ENCODE results near the gene PUS1. TPM values are rescaled to one million over a fixed set of nuclear protein-coding genes. Genes with fewer than 3 reads are reported as not detected.

The PUS1 gene
- total RNA-seq, 1 experiment from 2014 or later = 103 TPM

DNA sequence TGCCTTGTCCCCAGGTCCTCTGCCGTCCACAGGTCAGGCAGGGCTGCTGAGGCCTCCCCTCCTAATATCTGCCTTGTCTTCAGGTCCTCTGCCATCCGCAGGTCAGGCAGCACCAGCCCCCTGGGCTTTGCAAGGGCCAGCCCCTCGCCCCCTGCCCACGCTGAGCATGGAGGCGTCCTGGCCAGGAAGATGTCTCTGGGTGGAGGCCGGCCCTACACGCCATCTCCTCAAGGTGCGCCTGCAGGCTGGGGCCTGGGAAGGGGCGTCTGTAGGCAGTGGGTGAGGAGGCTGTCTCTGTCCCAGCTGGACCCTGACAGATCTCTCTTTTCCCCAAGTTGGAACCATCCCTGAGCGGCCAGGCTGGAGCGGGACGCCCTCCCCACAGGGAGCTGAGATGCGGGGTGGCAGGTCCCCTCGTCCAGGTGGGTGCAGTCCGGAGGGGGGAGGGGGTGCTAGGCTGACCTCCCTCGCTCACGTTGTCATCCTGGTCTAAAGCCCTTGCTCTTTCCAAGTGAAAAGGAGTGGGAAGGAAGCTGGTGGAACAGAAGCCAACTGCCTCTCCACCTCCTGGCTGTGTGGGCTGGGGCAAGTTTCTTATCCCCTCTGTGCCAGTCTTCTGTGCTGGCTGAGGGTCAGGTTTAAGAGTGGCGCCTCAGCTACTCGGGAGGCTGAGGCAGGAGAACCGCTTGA, 13.9 kb upstream of the PUS1 start:
- peaks cover 12% of the 10 kb centered on the region for H3K4me1 ChIP-seq (ENCODE audit: insufficient read depth, low read length, poor library complexity, severe bottlenecking)
- peaks cover 54% of the 10 kb centered on the region for H3K36me3 ChIP-seq (ENCODE audit: insufficient read depth, low read length, poor library complexity, severe bottlenecking)
- CTCF ChIA-PET = no interaction called here
- H3K4me3 ChIP-seq (ENCODE audit: low read depth, low read length, poor library complexity, severe bottlenecking) = no peak overlapping the region
- intact Hi-C loops (cut with micrococcal nuclease; ENCODE audit: unreplicated experiment) = no loop called here
- no peaks in the 10 kb centered on the region for H3K27me3 ChIP-seq (replicated peaks; ENCODE audit: insufficient read depth, low read depth, low read length, poor library complexity)
- POLR2A ChIA-PET (ENCODE audit: low non-redundant PET) = no interaction called here
- BruUV-seq (replicated peaks) = no TSS peak
- no peaks in the 10 kb centered on the region for H3K9me3 ChIP-seq (ENCODE audit: low read depth, low read length, poor library complexity, severe bottlenecking)
- no peak for TF ChIP-seq EZH2 (IDR thresholded peaks at IDR 0.05; ENCODE audit: borderline replicate concordance, low read depth, low read length, poor library complexity, severe bottlenecking)
- TF ChIP-seq, protein P1, sequence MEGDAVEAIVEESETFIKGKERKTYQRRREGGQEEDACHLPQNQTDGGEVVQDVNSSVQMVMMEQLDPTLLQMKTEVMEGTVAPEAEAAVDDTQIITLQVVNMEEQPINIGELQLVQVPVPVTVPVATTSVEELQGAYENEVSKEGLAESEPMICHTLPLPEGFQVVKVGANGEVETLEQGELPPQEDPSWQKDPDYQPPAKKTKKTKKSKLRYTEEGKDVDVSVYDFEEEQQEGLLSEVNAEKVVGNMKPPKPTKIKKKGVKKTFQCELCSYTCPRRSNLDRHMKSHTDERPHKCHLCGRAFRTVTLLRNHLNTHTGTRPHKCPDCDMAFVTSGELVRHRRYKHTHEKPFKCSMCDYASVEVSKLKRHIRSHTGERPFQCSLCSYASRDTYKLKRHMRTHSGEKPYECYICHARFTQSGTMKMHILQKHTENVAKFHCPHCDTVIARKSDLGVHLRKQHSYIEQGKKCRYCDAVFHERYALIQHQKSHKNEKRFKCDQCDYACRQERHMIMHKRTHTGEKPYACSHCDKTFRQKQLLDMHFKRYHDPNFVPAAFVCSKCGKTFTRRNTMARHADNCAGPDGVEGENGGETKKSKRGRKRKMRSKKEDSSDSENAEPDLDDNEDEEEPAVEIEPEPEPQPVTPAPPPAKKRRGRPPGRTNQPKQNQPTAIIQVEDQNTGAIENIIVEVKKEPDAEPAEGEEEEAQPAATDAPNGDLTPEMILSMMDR (conservative IDR thresholded peaks at IDR 0.05; ENCODE audit: low read depth, low read length) = no peak
- no peak for DNase-seq (ENCODE audit: low spot score)
- H3K27ac ChIP-seq (ENCODE audit: low read depth, low read length, poor library complexity, severe bottlenecking) = no peak overlapping the region

DNA sequence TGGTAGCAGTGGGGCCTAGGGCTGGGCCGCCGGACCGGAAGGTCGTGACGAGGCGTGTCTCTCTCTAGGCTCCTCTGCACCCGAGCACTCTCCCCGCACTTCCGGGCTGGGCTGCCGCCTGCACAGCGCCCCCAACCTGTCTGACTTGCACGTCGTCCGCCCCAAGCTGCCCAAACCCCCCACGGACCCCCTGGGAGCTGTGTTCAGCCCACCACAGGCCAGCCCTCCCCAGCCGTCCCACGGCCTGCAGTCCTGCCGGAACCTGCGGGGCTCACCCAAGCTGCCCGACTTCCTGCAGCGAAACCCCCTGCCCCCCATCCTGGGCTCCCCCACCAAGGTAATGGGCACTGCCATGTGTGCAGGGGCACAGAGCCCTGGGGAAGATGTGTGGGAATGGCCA, 13.3 kb upstream of the PUS1 start:
- H3K27ac ChIP-seq (ENCODE audit: low read depth, low read length, poor library complexity, severe bottlenecking) = no peak overlapping the region
- DNase-seq (ENCODE audit: low spot score) = no peak
- H3K4me1 ChIP-seq (ENCODE audit: insufficient read depth, low read length, poor library complexity, severe bottlenecking) = peaks cover 12% of the 10 kb centered on the region
- no TSS peak for BruUV-seq (replicated peaks)
- H3K9me3 ChIP-seq (ENCODE audit: low read depth, low read length, poor library complexity, severe bottlenecking) = no peaks in the 10 kb centered on the region
- ChIA-PET CTCF (no interaction called here), POLR2A (ENCODE audit: low non-redundant PET) (no interaction called here)
- H3K4me3 ChIP-seq (ENCODE audit: low read depth, low read length, poor library complexity, severe bottlenecking) = no peak overlapping the region
- TF ChIP-seq EZH2 (IDR thresholded peaks at IDR 0.05; ENCODE audit: borderline replicate concordance, low read depth, low read length, poor library complexity, severe bottlenecking) = no peak
- TF ChIP-seq, protein P1 (conservative IDR thresholded peaks at IDR 0.05; ENCODE audit: low read depth, low read length) = no peak
- peaks cover 48% of the 10 kb centered on the region for H3K36me3 ChIP-seq (ENCODE audit: insufficient read depth, low read length, poor library complexity, severe bottlenecking)
- H3K27me3 ChIP-seq (replicated peaks; ENCODE audit: insufficient read depth, low read depth, low read length, poor library complexity) = no peaks in the 10 kb centered on the region
- intact Hi-C loops (cut with micrococcal nuclease; ENCODE audit: unreplicated experiment) = no loop called here

DNA sequence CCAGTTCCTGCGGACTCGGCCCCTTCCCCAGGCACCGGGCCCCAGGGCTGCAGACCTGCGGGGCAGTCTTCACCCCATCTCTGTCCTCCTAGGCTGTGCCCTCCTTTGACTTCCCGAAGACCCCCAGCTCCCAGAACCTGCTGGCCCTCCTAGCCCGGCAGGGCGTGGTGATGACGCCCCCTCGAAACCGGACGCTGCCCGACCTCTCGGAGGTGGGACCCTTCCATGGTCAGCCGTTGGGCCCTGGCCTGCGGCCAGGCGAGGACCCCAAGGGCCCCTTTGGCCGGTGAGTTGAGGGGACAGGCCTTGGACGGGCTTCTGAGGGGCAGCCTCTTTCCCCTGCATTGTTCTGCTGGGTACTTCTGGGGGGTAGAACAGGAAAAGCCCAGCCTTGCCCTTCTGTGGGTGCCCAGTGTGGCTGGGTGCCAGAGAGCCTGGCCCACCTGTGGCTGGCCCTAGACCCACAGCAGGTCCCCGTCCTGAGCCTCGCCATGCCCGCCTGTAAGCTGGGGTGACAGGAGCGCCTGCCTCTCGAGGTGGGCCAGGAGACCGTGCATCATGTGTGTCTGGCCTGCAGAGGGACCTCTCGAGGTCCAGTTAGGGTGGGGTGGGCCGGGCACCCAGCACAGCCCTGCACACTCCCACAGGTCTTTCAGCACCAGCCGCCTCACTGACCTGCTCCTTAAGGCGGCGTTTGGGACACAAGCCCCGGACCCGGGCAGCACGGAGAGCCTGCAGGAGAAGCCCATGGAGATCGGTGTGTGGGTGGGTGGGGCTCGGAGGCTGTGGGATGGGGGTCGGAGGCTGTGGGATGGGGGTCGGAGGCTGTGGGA, 12.6 kb upstream of the PUS1 start:
- H3K27ac ChIP-seq (ENCODE audit: low read depth, low read length, poor library complexity, severe bottlenecking) = no peak overlapping the region
- TF ChIP-seq, protein P1 (conservative IDR thresholded peaks at IDR 0.05; ENCODE audit: low read depth, low read length) = no peak
- TF ChIP-seq EZH2 (IDR thresholded peaks at IDR 0.05; ENCODE audit: borderline replicate concordance, low read depth, low read length, poor library complexity, severe bottlenecking) = no peak
- H3K9me3 ChIP-seq (ENCODE audit: low read depth, low read length, poor library complexity, severe bottlenecking) = no peaks in the 10 kb centered on the region
- ChIA-PET POLR2A (ENCODE audit: low non-redundant PET) (no interaction called here), CTCF (no interaction called here)
- no peaks in the 10 kb centered on the region for H3K27me3 ChIP-seq (replicated peaks; ENCODE audit: insufficient read depth, low read depth, low read length, poor library complexity)
- intact Hi-C loops (cut with micrococcal nuclease; ENCODE audit: unreplicated experiment) = no loop called here
- no TSS peak for BruUV-seq (replicated peaks)
- no peak overlapping the region for H3K4me3 ChIP-seq (ENCODE audit: low read depth, low read length, poor library complexity, severe bottlenecking)
- peaks cover 12% of the 10 kb centered on the region for H3K4me1 ChIP-seq (ENCODE audit: insufficient read depth, low read length, poor library complexity, severe bottlenecking)
- DNase-seq (ENCODE audit: low spot score) = no peak
- peaks cover 49% of the 10 kb centered on the region for H3K36me3 ChIP-seq (ENCODE audit: insufficient read depth, low read length, poor library complexity, severe bottlenecking)

Measured in A673 (cell line).